ENCODE results near the gene GRK2.

GRK2 gene

GRCh38 chr11:67269401-67270255 is 3.4 kb downstream of the GRK2 start:
- in situ Hi-C loops (cut with HindIII; ENCODE audit: low sequenced_read_pairs): no loop called here

- in situ Hi-C loops (cut with HindIII; ENCODE audit: low sequenced_read_pairs): no loop called here
Measured at GRCh38 chr11:67270256-67271204, 4.3 kb downstream of the GRK2 start.

DNA sequence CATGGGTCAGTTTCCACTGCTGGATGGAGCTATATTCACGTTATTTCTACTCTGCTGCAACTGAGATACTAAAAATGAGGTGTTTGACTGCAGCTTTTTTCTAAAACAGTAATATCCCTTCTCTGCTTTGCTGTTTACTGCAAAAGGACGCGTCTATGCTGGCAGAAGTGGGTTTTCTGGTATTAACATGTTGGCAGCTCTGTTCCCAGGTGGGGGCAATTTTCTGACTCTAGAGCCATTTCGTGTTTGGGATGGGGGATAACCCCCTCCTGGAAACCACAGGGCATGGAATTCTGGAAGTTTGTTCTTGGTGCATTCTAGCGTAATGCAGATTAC is 4.9 kb downstream of the GRK2 start:
- in situ Hi-C loops (cut with HindIII; ENCODE audit: low sequenced_read_pairs): no loop called here

- in situ Hi-C loops (cut with HindIII; ENCODE audit: low sequenced_read_pairs): no loop called here
Measured at GRCh38 chr11:67271541-67272284, 5.4 kb downstream of the GRK2 start.

DNA sequence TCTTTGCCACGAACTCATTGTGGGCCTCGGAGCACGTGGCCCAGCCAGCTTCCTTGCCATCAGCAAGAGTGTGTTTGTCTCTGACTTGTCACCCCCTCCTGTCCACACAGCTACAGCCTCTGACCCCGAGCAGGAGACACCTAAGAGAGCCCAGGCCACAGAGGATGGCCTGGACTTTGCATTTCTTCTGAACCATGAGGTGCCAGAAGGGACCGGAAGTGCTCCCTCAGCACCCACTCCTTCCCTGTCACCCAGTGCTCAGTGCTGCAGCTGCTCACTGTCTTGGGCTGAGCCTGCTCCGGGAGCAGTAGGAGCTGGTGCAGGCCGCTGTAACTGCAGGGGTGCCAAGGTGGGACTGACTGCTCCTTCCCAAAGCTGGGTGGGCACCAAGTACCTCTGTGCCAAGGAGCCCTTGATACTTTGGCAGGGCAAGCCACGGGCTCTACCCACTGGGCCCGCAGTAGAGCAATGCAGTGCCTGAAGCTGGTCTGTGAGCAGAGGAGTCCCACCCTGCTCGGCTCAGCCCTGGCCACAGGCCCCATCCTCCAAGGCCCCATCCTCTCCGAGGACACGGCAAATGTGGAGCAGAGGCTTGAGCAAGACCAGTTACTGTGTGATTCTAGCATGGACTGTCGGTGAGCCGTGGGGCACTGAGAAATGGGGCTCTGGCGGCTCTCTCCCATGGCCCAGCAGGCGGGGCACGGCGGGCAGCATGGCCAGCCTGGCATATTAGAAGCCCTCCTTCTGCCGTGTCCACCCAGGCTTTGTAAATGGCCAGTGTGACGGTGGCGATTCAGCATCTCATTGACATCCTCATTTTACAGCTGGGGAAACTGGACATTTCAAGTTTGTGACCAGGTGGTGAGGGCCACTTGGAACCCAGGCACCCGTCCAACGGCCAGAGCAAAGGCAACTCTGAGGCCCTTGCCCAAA is 6.3 kb downstream of the GRK2 start:
- in situ Hi-C loops (cut with HindIII; ENCODE audit: low sequenced_read_pairs): no loop called here

DNA sequence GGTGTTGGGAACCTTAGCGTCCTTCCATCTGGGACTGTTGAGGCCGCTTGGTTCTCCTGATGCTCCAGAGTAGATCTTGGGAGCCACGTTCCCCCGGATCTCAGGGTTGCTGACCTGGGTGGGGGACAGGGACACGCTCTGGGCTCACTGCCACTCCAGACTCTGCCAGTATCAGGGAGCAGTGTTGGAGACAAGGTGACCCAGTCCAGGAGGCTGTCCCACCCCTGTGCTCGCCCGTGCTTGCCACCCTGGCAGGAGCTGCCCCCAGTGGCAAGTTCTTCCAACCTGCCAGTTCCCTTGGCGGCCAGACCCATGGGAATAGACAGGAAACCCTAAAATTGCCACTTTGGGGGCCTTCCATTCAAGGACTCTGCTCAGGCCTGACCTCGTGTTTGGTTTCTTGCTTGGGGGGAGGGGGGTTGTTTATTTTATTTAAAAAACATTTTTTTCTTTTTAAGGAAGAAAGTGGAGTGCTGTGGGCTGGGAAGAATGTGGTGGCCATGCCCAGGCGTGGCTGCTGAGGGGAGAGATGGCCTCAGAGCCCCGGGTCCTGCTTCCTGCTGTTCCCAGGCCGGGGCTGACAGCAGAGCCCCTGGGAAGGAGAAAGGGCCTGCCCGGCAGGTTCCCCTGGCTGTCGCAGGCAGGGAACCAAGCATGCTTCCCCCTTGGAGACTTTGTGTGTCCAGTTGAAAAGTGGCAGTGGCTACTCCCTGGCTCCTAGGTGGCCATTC is 7.2 kb downstream of the GRK2 start:
- in situ Hi-C loops (cut with HindIII; ENCODE audit: low sequenced_read_pairs): no loop called here

GRCh38 chr11:67274768-67275605 is 8.7 kb downstream of the GRK2 start:
- in situ Hi-C loops (cut with HindIII; ENCODE audit: low sequenced_read_pairs): no loop called here

DNA sequence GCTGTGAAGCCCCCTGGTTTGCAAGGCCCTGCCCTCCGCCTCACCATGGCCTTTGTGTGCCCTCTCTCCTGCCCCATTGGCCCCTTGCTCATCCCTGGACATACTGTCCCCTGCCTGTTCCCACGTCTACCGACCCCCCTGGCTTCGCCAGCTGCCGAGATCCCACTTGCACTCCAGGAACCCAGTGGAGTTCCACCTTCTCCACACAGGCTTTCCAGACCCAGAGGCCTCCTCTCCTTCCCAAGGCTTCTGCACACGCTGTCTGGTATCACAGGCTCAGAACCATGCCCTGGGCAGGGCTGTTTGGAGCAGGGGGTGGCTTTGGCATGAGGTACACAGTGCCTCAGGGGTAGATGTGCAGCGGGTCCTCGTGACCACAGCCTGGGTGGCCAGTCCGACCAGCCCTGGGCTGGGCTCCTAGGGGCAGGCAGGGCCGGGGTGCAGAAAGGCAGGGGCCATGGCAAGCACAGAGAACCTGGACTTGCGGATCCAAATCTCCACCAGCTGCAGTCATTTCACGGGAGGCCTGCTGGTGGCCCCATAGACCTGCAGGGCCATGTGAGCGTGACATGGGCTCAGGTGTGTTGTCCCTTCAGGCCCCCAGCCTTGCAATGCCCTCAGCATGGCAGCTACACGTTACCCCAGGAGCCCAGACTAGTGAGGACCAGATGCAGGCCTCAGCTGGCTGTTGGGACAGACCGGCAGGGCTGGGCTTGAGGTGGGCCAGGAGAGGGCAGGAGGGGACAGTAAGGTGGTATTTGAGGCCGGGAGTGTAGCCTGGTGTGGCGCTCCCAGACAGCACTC is 9.5 kb downstream of the GRK2 start:
- in situ Hi-C loops (cut with HindIII; ENCODE audit: low sequenced_read_pairs): no loop called here

DNA sequence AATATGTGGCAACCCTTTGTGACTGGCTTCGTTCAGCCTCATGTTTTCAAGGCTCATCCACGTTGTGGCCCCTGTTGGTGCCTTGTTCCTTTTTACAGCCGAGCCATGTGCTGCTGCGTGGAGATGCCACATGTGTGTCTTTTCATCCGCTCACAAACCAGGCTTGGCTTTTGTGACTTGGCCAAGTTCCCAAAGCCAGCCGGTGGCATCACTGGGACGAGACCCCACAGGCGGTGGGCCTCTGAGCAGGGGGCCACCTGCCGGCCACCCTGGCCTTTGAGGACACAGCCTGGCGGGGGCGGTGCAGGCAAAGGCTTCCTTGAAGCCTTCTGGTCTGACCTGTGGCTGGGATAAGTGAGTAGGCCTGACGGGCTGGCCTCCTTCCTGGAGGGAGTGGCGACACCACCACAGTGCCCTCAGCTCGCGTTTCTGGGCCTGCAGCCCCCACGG is 10.5 kb downstream of the GRK2 start:
- in situ Hi-C loops (cut with HindIII; ENCODE audit: low sequenced_read_pairs): no loop called here

DNA sequence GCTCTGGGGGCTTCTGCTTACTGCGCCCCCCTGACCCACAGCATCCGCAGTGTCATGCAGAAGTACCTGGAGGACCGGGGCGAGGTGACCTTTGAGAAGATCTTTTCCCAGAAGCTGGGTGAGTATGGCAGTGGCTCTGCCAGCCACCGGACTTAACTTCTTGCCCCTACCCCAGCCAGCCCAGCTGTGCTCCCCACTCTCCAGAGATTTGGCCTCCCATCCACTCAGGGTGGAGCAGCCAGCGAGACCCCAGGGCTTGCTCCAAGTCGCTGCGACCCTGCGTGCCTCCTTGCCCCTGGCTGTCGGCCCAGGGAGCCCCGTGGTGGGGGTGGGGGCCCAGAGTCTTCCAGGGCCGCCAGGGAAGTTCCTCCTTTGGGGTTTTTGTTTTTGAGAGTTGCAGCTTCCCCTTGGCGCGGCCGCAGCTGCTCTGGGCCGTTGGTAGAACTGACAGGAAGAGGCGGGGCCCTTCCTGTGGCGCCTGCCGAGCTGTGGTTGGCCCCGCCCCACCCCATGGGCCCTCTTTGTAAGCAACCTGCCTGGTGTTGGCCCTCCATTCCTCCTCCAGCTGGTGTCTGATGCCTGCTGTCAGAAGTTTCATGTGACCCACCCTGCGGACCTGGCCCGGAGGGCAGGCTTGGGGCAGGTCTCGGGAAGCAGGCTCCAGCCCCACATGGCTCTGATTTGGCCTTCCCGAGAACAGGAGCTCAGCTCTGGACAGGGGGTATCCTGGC is 11.1 kb downstream of the GRK2 start:
- in situ Hi-C loops (cut with HindIII; ENCODE audit: low sequenced_read_pairs): no loop called here

DNA sequence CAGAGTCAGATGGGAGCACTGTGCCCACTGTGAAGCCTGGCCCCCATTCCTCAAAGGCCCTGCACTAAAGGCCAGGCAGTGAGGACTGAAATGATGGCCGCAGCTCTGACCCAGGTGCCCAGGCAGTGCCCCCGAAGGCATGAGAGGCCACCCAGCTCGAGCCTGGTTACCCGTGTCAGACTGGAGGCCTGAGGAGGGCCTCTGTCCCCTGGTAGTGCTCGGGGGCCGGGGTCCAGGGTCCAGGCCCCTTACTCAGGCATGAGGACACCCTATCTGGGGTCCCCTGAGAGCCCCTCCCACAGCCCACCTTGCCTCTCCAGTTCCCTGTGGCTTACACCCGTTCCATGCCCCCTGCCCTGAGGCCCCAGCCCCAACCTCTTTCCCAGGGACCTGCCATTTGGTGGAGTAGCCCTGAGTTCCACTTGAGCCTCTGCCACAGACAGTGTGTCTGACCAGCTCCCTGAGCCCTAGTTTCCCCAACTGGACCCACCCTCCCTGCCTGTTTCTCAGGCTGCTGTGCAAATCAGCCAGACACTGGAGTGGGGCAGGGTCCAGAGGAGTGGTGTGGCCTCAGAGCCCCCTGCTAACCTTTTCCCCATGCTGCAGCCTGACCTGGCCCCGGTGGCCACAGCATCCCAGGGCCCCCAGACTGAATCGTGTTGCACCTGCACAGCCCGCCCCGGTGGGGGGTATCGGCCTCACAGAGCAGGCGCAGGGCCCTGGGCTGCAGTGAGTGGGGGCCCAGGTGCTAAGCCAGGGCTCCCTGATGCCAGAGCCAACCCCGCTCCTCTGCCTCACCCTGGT is 12.1 kb downstream of the GRK2 start:
- in situ Hi-C loops (cut with HindIII; ENCODE audit: low sequenced_read_pairs): no loop called here

GRCh38 chr11:67278939-67279588 is 12.8 kb downstream of the GRK2 start:
- in situ Hi-C loops (cut with HindIII; ENCODE audit: low sequenced_read_pairs): no loop called here

- in situ Hi-C loops (cut with HindIII; ENCODE audit: low sequenced_read_pairs): no loop called here
Measured at GRCh38 chr11:67279589-67280340, 13.5 kb downstream of the GRK2 start.

DNA sequence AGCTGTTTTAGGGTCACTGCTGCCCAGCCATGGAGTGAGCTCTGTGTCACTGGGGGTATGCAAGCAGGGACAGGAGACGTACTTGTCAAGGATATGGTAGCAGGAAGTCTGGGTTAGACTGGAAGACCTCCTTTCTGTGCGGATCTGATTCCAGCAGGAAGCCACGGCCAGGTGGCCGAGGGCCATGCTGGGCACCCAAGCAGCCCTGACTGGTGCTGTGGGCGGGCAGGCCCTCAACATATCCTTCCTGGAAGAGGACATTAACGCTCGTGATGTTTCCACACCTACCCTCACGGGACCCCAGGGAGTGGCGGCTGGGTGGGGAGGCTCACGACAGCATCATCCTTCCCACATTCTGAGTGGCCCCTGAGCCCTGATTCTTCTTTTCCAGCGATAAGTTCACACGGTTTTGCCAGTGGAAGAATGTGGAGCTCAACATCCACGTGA is 14.1 kb downstream of the GRK2 start:
- in situ Hi-C loops (cut with HindIII; ENCODE audit: low sequenced_read_pairs): no loop called here
